Stimulated activated naive CD8-positive, alpha-beta T cell treated with anti-CD3 and anti-CD28 coated beads, Interleukin-15, Interleukin-2, amounts not matched to agents 100 U/mL and 50 U/mL, for 24 hours (primary cell): ENCODE measurements around the gene BMX.

ENCODE experiments used
- ATAC-seq: fragments of 150-1000 bp; cut with Tn5 transposase; one replicate; pipeline ENCODE4 v1.10.0; 2021
- DNase-seq: peaks from one replicate; pipeline ENCODE4 v3.0.0; 2021

The BMX gene

DNA sequence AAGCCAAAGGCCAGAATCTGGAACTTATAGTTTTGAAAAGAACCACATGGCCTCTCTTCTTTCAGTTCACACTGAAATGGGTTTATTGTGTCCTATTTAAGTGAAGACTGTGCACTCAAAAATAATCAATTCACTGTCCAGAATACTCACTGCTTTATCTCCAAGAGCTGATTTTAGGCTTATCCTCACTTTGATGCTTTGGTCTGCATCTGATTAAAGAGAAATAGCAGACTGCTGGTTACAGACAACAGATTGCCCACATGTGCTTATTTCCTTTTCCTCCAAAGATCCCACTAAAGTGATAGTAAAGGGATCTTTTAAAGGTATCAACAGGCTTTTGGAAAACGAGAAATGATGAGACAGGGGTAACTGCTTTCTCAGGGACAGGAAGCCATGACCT is 69.5 kb downstream of the BMX start:
- DNase-seq, result no peak

GRCh38 chrX:15574017-15574416 is 73.4 kb downstream of the BMX start:
- ATAC-seq (no peak), DNase-seq (no peak)

More for the DNA sequence above, 69.5 kb downstream of the BMX start:
- ATAC-seq, result no peak

DNA sequence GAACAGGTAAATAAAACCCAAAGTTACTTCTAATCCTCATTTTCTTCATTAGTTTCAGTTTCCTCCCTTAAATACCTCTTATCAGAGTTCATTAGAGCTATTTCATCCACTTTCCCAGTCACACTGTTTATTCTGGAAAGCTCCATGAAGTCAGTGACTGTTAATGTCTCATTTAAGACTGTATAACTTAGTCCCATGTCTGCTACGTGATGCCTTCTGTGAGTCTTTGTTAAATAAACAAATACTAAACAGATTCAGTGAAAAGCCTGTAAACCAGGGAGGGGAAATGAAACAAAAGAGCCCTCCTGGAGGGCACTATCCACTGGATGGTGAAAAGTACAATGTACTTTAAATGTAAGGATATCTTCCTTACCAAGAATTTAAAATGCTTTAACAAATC is 75.4 kb downstream of the BMX start:
- ATAC-seq (no peak), DNase-seq (no peak)

DNA sequence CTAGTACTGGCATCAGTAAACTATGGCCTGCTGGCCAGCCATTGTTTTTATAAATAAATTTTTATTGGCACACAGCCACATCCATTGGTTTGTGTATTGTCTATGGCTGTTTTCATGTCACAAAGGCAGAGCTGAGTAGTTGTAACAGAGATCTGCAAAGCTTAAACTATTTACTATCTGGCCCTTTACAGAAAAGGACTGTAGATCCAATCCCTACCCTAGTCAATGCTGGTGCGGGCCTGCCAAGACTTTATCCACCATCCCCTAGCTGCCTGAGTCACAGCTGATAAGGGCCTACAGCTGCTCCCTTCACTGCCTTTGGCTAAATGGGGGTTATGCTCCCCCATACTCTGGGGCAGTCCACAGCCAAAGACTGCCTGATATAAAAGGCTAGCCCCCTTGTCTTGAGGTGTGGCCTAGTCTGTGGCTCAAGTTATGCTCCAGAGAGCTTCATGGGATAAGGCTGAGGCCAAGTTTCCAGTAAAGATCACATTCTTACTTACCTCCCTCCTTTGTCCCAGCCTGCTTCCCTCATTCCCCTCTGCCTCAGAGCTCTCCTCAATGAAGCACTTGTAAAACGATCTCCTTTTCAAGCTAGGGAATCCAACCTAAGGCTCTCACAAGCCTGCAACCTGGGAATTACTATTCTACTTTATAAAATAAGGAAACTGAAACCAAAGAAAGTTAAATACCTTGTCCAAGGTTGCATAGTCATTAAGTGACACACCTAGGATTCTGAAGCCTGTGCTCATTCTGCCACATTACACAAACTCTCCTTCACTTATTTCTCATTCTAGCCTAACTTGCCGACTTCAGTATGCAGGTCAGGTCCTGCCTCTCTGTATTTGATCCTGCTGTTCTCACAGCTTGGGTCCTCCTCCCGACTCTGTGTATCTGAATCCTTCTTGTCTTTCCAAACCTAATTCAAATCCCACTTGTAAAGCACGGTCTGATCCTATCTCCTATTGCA is 79.5 kb downstream of the BMX start:
- DNase-seq (no peak), ATAC-seq (no peak)

- no peak for DNase-seq
- ATAC-seq, result no peak
Measured at GRCh38 chrX:15594371-15594770, 93.8 kb downstream of the BMX start.

GRCh38 chrX:15598026-15598425 is 97.4 kb downstream of the BMX start:
- ATAC-seq (no peak), DNase-seq (no peak)

DNA sequence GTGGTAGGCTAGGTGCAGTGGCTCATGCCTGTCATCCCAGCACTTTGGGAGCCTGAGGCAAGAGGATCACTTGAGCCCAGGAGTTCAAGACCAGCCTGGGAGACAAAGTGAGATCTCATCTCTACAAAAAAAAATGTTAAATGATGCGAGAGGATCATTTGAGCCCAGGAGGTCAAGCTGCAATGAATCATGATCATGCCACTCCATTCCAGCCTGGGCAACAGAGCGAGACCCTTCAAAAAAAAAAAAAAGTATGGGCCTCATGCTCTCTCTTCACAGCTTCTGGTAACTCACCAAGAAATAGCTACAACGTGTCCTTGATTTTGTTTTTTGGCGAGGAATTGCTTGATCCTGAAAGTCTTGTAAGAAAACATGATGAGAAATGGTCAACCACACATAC is 98.9 kb downstream of the BMX start:
- ATAC-seq (no peak), DNase-seq (no peak)

GRCh38 chrX:15600049-15600448 is 99.4 kb downstream of the BMX start:
- no peak for ATAC-seq
- no peak for DNase-seq

DNA sequence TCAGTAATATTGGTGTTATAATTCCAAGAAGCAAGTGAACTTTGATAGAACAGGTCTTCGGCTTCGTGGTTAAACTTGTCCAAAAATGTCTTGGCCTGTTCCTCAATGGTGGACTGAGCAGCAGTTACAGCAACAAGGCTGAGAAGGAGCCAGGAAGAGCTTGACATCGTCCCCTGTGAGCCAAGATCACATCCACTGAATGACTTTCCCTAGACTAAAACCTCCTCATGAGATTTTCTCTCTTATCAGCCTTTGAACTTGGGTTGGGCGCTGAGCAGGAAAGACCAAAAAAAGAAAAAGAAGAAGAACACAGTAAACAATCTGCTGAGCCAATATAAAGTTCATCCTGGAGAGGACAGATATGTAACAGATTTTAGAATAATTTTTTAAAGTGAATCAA is 100.1 kb downstream of the BMX start, which contains the start of gene ACE2:
Gene ACE2 (minus strand): TSS at position 216 of the 400 bp plus-strand sequence. CDS start 49 bp downstream, at position 167.
- no peak for ATAC-seq
- no peak for DNase-seq

DNA sequence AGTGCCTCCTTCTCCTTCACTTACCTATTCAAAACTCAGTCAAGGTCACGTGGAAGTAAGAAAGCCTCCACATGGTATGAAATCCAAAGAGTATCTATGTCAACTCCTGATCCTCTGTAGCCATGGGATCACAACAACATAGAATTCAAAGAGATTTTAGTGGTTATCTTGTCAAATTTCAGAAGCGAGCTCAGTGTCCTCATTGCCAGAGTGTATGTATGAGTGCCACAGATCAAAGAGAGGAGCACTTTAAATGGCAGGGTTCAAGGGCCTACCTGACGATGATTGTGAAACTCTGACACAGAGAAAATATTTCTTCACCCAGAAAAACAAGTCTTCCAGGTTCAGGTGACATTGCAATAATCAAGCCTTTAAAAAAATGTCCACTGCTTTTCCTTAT is 101.3 kb downstream of the BMX start:
- no peak for DNase-seq
- no peak for ATAC-seq

DNA sequence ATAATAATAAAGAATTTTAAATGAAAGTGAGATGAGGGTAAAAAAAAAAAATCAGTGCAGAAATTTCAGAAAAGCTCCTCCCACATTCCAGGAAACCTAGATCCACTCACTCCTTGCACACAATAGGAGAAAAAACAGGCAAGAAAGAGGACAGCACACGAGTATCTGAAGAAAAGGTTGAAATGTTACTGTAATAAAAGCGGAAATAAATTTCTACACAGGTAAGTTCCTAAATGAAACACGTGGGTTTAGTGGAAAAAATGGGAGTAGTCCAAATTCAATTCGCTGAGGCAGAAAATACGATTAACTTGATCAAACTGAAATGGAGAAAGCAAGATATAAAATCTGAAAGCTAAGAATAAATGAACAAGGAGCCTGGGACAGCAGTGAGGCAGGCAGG is 102.2 kb downstream of the BMX start:
- DNase-seq (no peak), ATAC-seq (no peak)

DNA sequence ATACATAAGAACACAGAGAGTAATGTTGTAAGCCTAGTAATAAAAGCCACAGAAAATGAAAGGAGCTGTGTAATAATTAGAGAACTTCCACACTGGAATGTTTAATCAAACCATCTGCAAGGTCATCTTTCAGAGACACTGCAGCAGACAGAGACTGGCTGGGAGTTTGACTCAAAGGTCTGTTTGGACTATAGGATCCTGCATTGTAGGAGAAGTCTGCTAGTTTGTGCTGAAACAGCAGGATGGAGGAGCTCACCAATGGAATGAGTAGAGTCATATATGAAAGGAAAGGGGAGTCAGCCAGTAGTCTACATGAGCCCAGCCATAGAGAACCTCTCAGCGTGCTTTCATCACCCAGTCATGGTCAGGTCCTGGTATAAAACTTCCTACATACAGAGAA is 104.6 kb downstream of the BMX start:
- ATAC-seq, result no peak
- DNase-seq, result no peak
